MCF 10A (cell line): Measurements from ENCODE around the gene KIRREL3. TPM values are rescaled to one million over a fixed set of nuclear protein-coding genes. Genes with fewer than 3 reads are reported as not detected.

Experiments used
- BruUV-seq: library from RNA; stranded (reverse); fragments of 400-500 nt; replicated peaks from 2 replicates; lab custom pipeline; 2021; lab: Mats Ljungman, UMichigan
- CTCF ChIA-PET: fragments of 300-600 bp; sonication (Branson Sonifier 250); formaldehyde crosslinking; extraction: SDS; loops from one replicate; lab custom pipeline; 2021; ENCODE audit warnings: antibody characterized with exemption, inconsistent platforms; lab: Yijun Ruan, JAX
- POLR2A ChIA-PET: fragments of 300-600, 350-650 bp; sonication (Branson Sonifier 250); formaldehyde crosslinking; extraction: SDS; loops from one replicate; lab custom pipeline; 2020; ENCODE audit warnings: antibody characterized with exemption, inconsistent platforms; lab: Yijun Ruan, JAX
- DNase-seq: peaks from one replicate; pipeline ENCODE4 v3.0.0-alpha.2; 2018; ENCODE audit not compliant: unreplicated experiment
- H3K27ac Mint-ChIP-seq: one replicate; pipeline ENCODE4 v1.8.0; 2022; ENCODE audit warnings: mild to moderate bottlenecking, low read depth, mixed read lengths; ENCODE audit not compliant: unreplicated experiment
- H3K27me3 Mint-ChIP-seq: one replicate; pipeline ENCODE4 v1.8.0; 2022; ENCODE audit warnings: mixed read lengths; ENCODE audit not compliant: insufficient read depth, unreplicated experiment
- H3K36me3 Mint-ChIP-seq: one replicate; pipeline ENCODE4 v1.8.0; 2022; ENCODE audit warnings: mild to moderate bottlenecking, moderate library complexity, mixed read lengths; ENCODE audit not compliant: insufficient read depth, unreplicated experiment
- H3K4me1 Mint-ChIP-seq: one replicate; pipeline ENCODE4 v1.8.0; 2022; ENCODE audit warnings: mixed read lengths; ENCODE audit not compliant: insufficient read depth, unreplicated experiment
- H3K4me3 Mint-ChIP-seq: one replicate; pipeline ENCODE4 v1.8.0; 2022; ENCODE audit warnings: mild to moderate bottlenecking, moderate library complexity, mixed read lengths; ENCODE audit not compliant: unreplicated experiment
- H3K9me3 Mint-ChIP-seq: one replicate; pipeline ENCODE4 v1.8.0; 2022; ENCODE audit warnings: mixed read lengths; ENCODE audit not compliant: unreplicated experiment
- intact Hi-C: fragments of 100-400 bp; cut with micrococcal nuclease; formaldehyde crosslinking; loops from 2 replicates; pipeline ENCODE4 v1.14.1; 2022
- total RNA-seq: library from RNA; stranded (reverse); gene quantifications from 2 replicates; pipeline ENCODE4 v1.2.3, GENCODE V29; 2022
- TF ChIP-seq, protein P1 (sequence below): fragments of 200-600 bp; IDR thresholded peaks from one replicate; pipeline ENCODE4 v1.8.0; 2022; ENCODE audit warnings: antibody characterized with exemption, mild to moderate bottlenecking; ENCODE audit not compliant: unreplicated experiment

Gene KIRREL3
- total RNA-seq, 1 experiment from 2014 or later = not detected

DNA sequence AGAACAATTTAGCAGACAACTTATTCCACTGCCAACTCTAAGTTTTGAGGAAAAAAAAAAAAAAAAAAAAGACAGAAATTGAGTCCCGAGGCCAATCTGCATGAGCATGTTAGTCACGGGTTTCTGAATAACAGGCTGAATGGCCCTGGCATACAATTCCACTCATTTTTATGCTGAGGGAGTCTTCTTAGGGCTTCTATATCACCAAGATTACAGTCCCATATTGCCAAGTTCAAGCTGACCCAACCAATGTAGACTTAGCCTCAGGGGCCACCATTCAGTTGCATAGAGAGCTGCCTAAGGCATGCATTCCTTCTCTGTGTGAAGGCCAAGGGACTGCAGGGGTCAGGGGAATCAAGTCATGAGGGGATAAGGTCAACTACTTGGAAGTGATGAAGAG is 27.5 kb downstream of the KIRREL3 start:
- no peak for DNase-seq
- ChIA-PET CTCF (interaction anchor here (0.5 to 3.7 kb wide), 2 partner anchors 251 to 366 kb away, joined by 3 to 13 read pairs; no protein-coding TSS in a partner anchor), POLR2A (no interaction called here)
- Mint-ChIP-seq H3K27ac (no peak overlapping the region), H3K4me3 (no peak overlapping the region), H3K4me1 (no peaks in the 10 kb centered on the region), H3K36me3 (no peaks in the 10 kb centered on the region), H3K9me3 (peaks cover 8% of the 10 kb centered on the region), H3K27me3 (no peaks in the 10 kb centered on the region)
- no TSS peak for BruUV-seq
- intact Hi-C loops = no loop called here
- TF ChIP-seq, protein P1, sequence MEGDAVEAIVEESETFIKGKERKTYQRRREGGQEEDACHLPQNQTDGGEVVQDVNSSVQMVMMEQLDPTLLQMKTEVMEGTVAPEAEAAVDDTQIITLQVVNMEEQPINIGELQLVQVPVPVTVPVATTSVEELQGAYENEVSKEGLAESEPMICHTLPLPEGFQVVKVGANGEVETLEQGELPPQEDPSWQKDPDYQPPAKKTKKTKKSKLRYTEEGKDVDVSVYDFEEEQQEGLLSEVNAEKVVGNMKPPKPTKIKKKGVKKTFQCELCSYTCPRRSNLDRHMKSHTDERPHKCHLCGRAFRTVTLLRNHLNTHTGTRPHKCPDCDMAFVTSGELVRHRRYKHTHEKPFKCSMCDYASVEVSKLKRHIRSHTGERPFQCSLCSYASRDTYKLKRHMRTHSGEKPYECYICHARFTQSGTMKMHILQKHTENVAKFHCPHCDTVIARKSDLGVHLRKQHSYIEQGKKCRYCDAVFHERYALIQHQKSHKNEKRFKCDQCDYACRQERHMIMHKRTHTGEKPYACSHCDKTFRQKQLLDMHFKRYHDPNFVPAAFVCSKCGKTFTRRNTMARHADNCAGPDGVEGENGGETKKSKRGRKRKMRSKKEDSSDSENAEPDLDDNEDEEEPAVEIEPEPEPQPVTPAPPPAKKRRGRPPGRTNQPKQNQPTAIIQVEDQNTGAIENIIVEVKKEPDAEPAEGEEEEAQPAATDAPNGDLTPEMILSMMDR = no peak

DNA sequence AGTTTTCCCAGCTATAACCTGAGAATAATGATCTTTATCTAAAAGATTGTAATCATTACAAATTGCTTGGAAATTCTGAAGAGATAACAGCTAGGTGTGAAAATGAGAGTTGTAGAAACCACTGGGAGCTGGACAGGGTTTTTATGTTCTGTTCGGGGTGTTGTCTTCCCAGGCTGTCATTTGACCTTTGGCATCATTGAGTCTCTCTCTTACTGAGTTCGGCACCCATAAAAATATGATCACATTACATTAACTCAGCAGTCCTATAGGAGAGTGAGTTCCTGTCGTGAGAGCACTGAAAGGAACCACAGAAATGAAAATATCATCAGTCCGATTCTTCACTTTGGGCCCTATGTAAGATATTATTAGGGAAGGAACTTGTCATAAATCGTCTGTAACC is 29.3 kb downstream of the KIRREL3 start:
- CTCF ChIA-PET = interaction anchor here (0.6 to 3.7 kb wide), 4 partner anchors 20 to 1382 kb away, joined by 3 to 13 read pairs (median 7); no protein-coding TSS in a partner anchor
- Mint-ChIP-seq H3K36me3 (no peaks in the 10 kb centered on the region), H3K9me3 (peaks cover 7% of the 10 kb centered on the region), H3K4me3 (no peak overlapping the region), H3K4me1 (no peaks in the 10 kb centered on the region), H3K27me3 (no peaks in the 10 kb centered on the region), H3K27ac (no peak overlapping the region)
- POLR2A ChIA-PET = no interaction called here
- no TSS peak for BruUV-seq
- TF ChIP-seq, protein P1 = no peak
- intact Hi-C loops = no loop called here
- no peak for DNase-seq

DNA sequence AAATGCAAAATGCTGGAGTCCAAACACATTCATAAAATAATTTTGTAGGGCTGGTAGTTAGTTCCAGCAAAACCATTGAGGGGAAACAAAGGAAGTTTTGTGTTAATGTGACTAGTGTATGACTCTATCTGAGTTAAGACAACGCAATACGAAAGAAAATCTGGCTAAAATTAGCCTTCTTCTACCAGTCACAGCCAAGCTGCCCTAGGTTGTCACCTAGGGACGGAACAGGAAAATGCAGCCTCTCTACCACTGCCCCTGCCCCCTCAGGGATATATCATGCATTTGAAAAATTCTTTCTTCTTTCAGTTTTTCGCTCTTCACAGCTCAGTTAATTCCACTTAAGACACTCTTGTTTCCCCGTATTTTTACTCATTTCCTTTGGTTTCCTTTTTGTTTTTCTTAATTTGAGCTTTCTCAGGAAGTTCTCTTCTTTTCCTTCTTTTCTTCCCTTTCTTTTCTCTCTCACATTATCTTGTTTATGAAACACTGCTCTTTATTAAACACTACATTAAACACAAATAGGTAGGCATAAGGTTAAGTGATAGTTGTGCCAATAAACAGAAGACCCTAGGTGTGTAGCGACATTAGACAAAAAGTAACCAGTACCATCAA is 30.6 kb downstream of the KIRREL3 start:
- CTCF ChIA-PET = interaction anchor here (0.6 to 1.0 kb wide), 4 partner anchors 17 to 494 kb away, joined by 3 to 5 read pairs (median 4); no protein-coding TSS in a partner anchor
- no peak overlapping the region for H3K27ac Mint-ChIP-seq
- H3K4me1 Mint-ChIP-seq = no peaks in the 10 kb centered on the region
- H3K9me3 Mint-ChIP-seq = peaks cover 7% of the 10 kb centered on the region
- no peaks in the 10 kb centered on the region for H3K36me3 Mint-ChIP-seq
- no peaks in the 10 kb centered on the region for H3K27me3 Mint-ChIP-seq
- POLR2A ChIA-PET = no interaction called here
- TF ChIP-seq, protein P1 = peak; percentile 14
- no peak overlapping the region for H3K4me3 Mint-ChIP-seq
- DNase-seq = peak; percentile 10
- no TSS peak for BruUV-seq
- intact Hi-C loops = loop anchor here (1.0 kb wide), 1 partner anchor 363 kb away; no protein-coding TSS in a partner anchor

DNA sequence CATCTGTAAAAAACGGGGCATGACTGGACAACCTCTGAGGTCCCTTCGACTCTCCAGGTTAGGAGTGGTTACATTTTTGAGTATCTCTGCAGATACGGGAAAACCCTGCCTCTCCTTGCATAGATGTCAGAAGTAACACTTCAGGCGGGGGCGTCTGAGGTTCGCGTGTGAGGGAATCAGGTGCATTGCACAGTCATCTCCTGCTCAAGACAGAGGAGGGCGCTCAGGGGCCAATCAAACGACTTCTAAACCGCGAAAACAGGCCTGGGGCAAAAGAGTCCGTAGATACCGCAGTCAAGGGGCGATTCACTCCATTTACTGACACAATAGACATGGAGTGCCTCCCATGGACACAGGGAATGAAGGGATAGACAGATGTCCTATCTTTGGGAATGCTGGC is 31.7 kb downstream of the KIRREL3 start:
- Mint-ChIP-seq H3K4me3 (no peak overlapping the region), H3K9me3 (peaks cover 7% of the 10 kb centered on the region), H3K27me3 (no peaks in the 10 kb centered on the region), H3K4me1 (no peaks in the 10 kb centered on the region), H3K27ac (no peak overlapping the region), H3K36me3 (no peaks in the 10 kb centered on the region)
- intact Hi-C loops = no loop called here
- no peak for DNase-seq
- TF ChIP-seq, protein P1 = no peak
- no TSS peak for BruUV-seq
- POLR2A ChIA-PET = no interaction called here
- CTCF ChIA-PET = interaction anchor here (1.0 to 1.7 kb wide), 3 partner anchors 24 to 362 kb away, joined by 3 to 7 read pairs (median 5); no protein-coding TSS in a partner anchor
